Hematopoietic multipotent progenitor cell (in vitro differentiated cells): Measurements from ENCODE around the gene FKBP1B. TPM values are rescaled to one million over a fixed set of nuclear protein-coding genes. Genes with fewer than 3 reads are reported as not detected.
"Not testable (repeated sequence)": the region's sequence is repeated elsewhere in the genome, so short reads cannot be mapped to it uniquely, and the experiment has no call there.

Experiments
- DNase-seq, 3 donors: peaks; one replicate each; pipeline ENCODE4 v3.0.0-alpha.2; 2011 to 2015; ENCODE audit warnings: low read depth in 2 of 3, low spot score in 2 of 3
- total RNA-seq: library from RNA; depleted of rRNA; stranded (reverse); fragments of >200 nt; gene quantifications from one replicate; pipeline ENCODE4 v1.2.3, GENCODE V29; 2012

Gene FKBP1B
- total RNA-seq, 1 donor, result 3.5 TPM

- DNase-seq, result no peak
These were observed 9.2 kb downstream of the FKBP1B start for GRCh38 chr2:24058564-24059271.

GRCh38 chr2:24065341-24065740 lies 15.8 kb downstream of the FKBP1B start:
- DNase-seq, result no peak

GRCh38 chr2:24072259-24072658 lies 22.7 kb downstream of the FKBP1B start:
- no peak for DNase-seq

- no peak for DNase-seq
These were observed 24.3 kb downstream of the FKBP1B start for GRCh38 chr2:24073816-24074215.

GRCh38 chr2:24075259-24075658 lies 25.7 kb downstream of the FKBP1B start:
- no peak for DNase-seq

- peak; percentile 98 to 100 (median 100) for DNase-seq
These were observed 26.6 kb downstream of the FKBP1B start, which contains the start of gene SF3B6 for GRCh38 chr2:24075915-24076848. TSS of gene SF3B6 (minus strand) at chr2:24076326. CDS start at chr2:24076229, 97 bp downstream.

- peak in 2 of 3 donors; percentile 41 to 57 for DNase-seq
These were observed 27.5 kb downstream of the FKBP1B start for GRCh38 chr2:24076849-24077534.

GRCh38 chr2:24077535-24077877 lies 28.0 kb downstream of the FKBP1B start:
- DNase-seq, result no peak

GRCh38 chr2:24077879-24078278 lies 28.3 kb downstream of the FKBP1B start:
- DNase-seq, result no peak

GRCh38 chr2:24080701-24081100 lies 31.2 kb downstream of the FKBP1B start:
- no peak for DNase-seq

GRCh38 chr2:24082787-24083566 lies 33.4 kb downstream of the FKBP1B start:
- no peak for DNase-seq

GRCh38 chr2:24083567-24084385 lies 34.2 kb downstream of the FKBP1B start:
- peak in 2 of 3 donors; percentile 89 to 95 for DNase-seq

- DNase-seq, result peak; percentile 77 to 90 (median 88)
These were observed 35.1 kb downstream of the FKBP1B start, which contains the start of gene TP53I3 for GRCh38 chr2:24084386-24085199. TSS of gene TP53I3 (minus strand) at chr2:24084834. CDS start at chr2:24084326, 508 bp downstream.

- no peak for DNase-seq
These were observed 35.6 kb downstream of the FKBP1B start for GRCh38 chr2:24085200-24085489.

GRCh38 chr2:24086241-24086640 lies 36.7 kb downstream of the FKBP1B start:
- DNase-seq, result no peak

GRCh38 chr2:24087032-24087431 lies 37.5 kb downstream of the FKBP1B start:
- DNase-seq, result no peak

- DNase-seq, result no peak
These were observed 39.3 kb downstream of the FKBP1B start for GRCh38 chr2:24088821-24089359.

- DNase-seq, result not testable (repeated sequence)
These were observed 43.7 kb downstream of the FKBP1B start for GRCh38 chr2:24093270-24093669.
